Breast epithelium (tissue), 3 donors: Measurements from ENCODE around the gene SKIC8.
"Not testable (repeated sequence)": the region's sequence is repeated elsewhere in the genome, so short reads cannot be mapped to it uniquely, and the experiment has no call there.

Experiments
- POLR2AphosphoS5 ChIP-seq, 3 donors: sonication (generic); formaldehyde crosslinking; IDR thresholded peaks; one replicate each; pipeline ENCODE4 v1.6.1; 2017; ENCODE audit warnings: antibody characterized with exemption in 3 of 3
- TF ChIP-seq, protein P1 (sequence below), 3 donors: fragments of 450-650 bp; IDR thresholded peaks; one replicate each; pipeline ENCODE4 v1.5.1; 2016 to 2017; ENCODE audit warnings: antibody characterized with exemption in 3 of 3, mild to moderate bottlenecking in 3 of 3, moderate library complexity in 3 of 3

GRCh38 chr15:78245976-78246620, 53.3 kb downstream of the SKIC8 start:
- TF ChIP-seq, protein P1, sequence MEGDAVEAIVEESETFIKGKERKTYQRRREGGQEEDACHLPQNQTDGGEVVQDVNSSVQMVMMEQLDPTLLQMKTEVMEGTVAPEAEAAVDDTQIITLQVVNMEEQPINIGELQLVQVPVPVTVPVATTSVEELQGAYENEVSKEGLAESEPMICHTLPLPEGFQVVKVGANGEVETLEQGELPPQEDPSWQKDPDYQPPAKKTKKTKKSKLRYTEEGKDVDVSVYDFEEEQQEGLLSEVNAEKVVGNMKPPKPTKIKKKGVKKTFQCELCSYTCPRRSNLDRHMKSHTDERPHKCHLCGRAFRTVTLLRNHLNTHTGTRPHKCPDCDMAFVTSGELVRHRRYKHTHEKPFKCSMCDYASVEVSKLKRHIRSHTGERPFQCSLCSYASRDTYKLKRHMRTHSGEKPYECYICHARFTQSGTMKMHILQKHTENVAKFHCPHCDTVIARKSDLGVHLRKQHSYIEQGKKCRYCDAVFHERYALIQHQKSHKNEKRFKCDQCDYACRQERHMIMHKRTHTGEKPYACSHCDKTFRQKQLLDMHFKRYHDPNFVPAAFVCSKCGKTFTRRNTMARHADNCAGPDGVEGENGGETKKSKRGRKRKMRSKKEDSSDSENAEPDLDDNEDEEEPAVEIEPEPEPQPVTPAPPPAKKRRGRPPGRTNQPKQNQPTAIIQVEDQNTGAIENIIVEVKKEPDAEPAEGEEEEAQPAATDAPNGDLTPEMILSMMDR (IDR thresholded peaks at IDR 0.05) = not testable (repeated sequence)
- TF ChIP-seq POLR2AphosphoS5 (IDR thresholded peaks at IDR 0.05) = not testable (repeated sequence)
